PFSK-1 (cell line): ENCODE measurements around the gene RPL31.
A peak's percentile ranks its signal among the peaks of the same experiment; 100 is the strongest.

Experiments
- FOXP2 ChIP-seq: optimal IDR thresholded peaks from 2 replicates; pipeline ENCODE3; 2011; ENCODE audit warnings: borderline replicate concordance, control low read depth, inconsistent platforms; ENCODE audit not compliant: insufficient read depth; ENCODE audit errors: extremely low read length, extremely low read depth
- POLR2AphosphoS5 ChIP-seq: IDR thresholded peaks from 2 replicates; pipeline ENCODE4 v1.6.1; 2012; ENCODE audit warnings: low read depth, mild to moderate bottlenecking, control low read depth, low read length, moderate library complexity
- REST ChIP-seq, 2 experiments: IDR thresholded peaks; 2 replicates each; pipeline versions ENCODE4 v1.6.1 to v1.8.0; 2011 to 2012; ENCODE audit warnings: low read depth in 2 of 2, low read length in 2 of 2, control low read depth in 1 of 2, inconsistent platforms in 1 of 2, mild to moderate bottlenecking in 1 of 2, moderate library complexity in 1 of 2; ENCODE audit not compliant: insufficient read depth in 1 of 2
- SIN3A ChIP-seq: IDR thresholded peaks from 2 replicates; pipeline ENCODE4 v1.6.1; 2012; ENCODE audit warnings: mild to moderate bottlenecking, low read length, moderate library complexity, borderline replicate concordance; ENCODE audit not compliant: insufficient read depth
- TAF1 ChIP-seq: IDR thresholded peaks from 2 replicates; pipeline ENCODE4 v1.6.1; 2012; ENCODE audit warnings: low read length, control low read depth, borderline replicate concordance; ENCODE audit not compliant: insufficient read depth

GRCh38 chr2:100992262-100992661 lies 9.8 kb upstream of the RPL31 start:
- no peak for TF ChIP-seq SIN3A
- no peak for TF ChIP-seq TAF1
- TF ChIP-seq POLR2AphosphoS5 = no peak
- TF ChIP-seq REST (IDR thresholded peaks at IDR 0.05; ENCODE audit: insufficient read depth in 1 of 2, low read depth in 2 of 2, low read length in 2 of 2) = peak in 1 of 2 experiments; percentile 57; a peak in 1 of 4 replicates
- no peak for TF ChIP-seq FOXP2
